ENCODE results near the gene CAMK2N1.
"Not testable (repeated sequence)": the region's sequence is repeated elsewhere in the genome, so short reads cannot be mapped to it uniquely, and the experiment has no call there.

The CAMK2N1 gene

GRCh38 chr1:20496725-20497383, 10.8 kb upstream of the CAMK2N1 start:
- DNase-seq (ENCODE audit: low spot score) = not testable (repeated sequence)

- DNase-seq (ENCODE audit: low spot score) = peak; percentile 52
Measured at GRCh38 chr1:20496241-20496661, 10.2 kb upstream of the CAMK2N1 start.

- no peak for DNase-seq (ENCODE audit: low spot score)
Measured at GRCh38 chr1:20495661-20496060, 9.7 kb upstream of the CAMK2N1 start.

GRCh38 chr1:20494609-20495311, 8.8 kb upstream of the CAMK2N1 start:
- no peak for DNase-seq (ENCODE audit: low spot score)

GRCh38 chr1:20493839-20494608, 8.0 kb upstream of the CAMK2N1 start:
- DNase-seq (ENCODE audit: low spot score) = peak; percentile 79

- no peak for DNase-seq (ENCODE audit: low spot score)
Measured at GRCh38 chr1:20493309-20493708, 7.3 kb upstream of the CAMK2N1 start.

GRCh38 chr1:20492751-20493150, 6.7 kb upstream of the CAMK2N1 start:
- DNase-seq (ENCODE audit: low spot score) = no peak

GRCh38 chr1:20491866-20492265, 5.9 kb upstream of the CAMK2N1 start:
- no peak for DNase-seq (ENCODE audit: low spot score)

- DNase-seq (ENCODE audit: low spot score) = no peak
Measured at GRCh38 chr1:20491178-20491577, 5.2 kb upstream of the CAMK2N1 start.

GRCh38 chr1:20487236-20487590, 1.2 kb upstream of the CAMK2N1 start:
- DNase-seq (ENCODE audit: low spot score) = no peak

- DNase-seq (ENCODE audit: low spot score) = no peak
Measured at GRCh38 chr1:20486457-20487235, 636 bp upstream of the CAMK2N1 start.

- no peak for DNase-seq (ENCODE audit: low spot score)
Measured at GRCh38 chr1:20484519-20485462, 1.2 kb downstream of the CAMK2N1 start.

- DNase-seq (ENCODE audit: low spot score) = no peak
Measured at GRCh38 chr1:20483833-20484518, 2.0 kb downstream of the CAMK2N1 start.

GRCh38 chr1:20483098-20483832, 2.7 kb downstream of the CAMK2N1 start:
- DNase-seq (ENCODE audit: low spot score) = no peak

GRCh38 chr1:20481643-20482498, 4.1 kb downstream of the CAMK2N1 start:
- no peak for DNase-seq (ENCODE audit: low spot score)

GRCh38 chr1:20480951-20481617, 4.9 kb downstream of the CAMK2N1 start:
- DNase-seq (ENCODE audit: low spot score) = no peak

GRCh38 chr1:20480243-20480944, 5.6 kb downstream of the CAMK2N1 start:
- DNase-seq (ENCODE audit: low spot score) = no peak

- DNase-seq (ENCODE audit: low spot score) = no peak
Measured at GRCh38 chr1:20479840-20480239, 6.2 kb downstream of the CAMK2N1 start.

All from activated CD4-positive, alpha-beta T cell treated with anti-CD3 and anti-CD28 coated beads, Interleukin-2, Interleukin-4, amounts not matched to agents 100 ng/mL and 50 ng/mL, durations not matched to agents 16 hours and 8 hours (primary cell).